SK-MEL-5 (cell line): ENCODE results near the gene PRKCQ. TPM values are rescaled to one million over a fixed set of nuclear protein-coding genes. Genes with fewer than 3 reads are reported as not detected.

Source experiments
- DNase-seq: peaks from one replicate; pipeline ENCODE4 v3.0.0-alpha.2; 2016; ENCODE audit warnings: low read depth, low spot score
- in situ Hi-C: cut with HindIII; loops from 2 replicates; pipeline ENCODE4 v1.10.0; 2016; ENCODE audit warnings: low sequenced_read_pairs, high pct_unique_total_duplicates, low pct_unique_long_range_greater_than_20kb
- polyA plus RNA-seq, 2 experiments: library from polyadenylated mRNA; depleted of rRNA; stranded (reverse); fragments of >200 nt; gene quantifications; 2 replicates each; pipeline ENCODE4 v1.2.3, GENCODE V29; 2015
- total RNA-seq: library from RNA; depleted of rRNA; stranded (reverse); fragments of >200 nt; shearing (Covaris generic); gene quantifications from 2 replicates; pipeline ENCODE4 v1.2.3, GENCODE V29; 2014; rRNA removed

Gene PRKCQ
- total RNA-seq: not detected in 2 replicates
- 0.04 and 0.12 TPM in 2 replicates for polyA plus RNA-seq (2015; cell fraction: cytosol; rRNA removed)
- 0.31 TPM in 1 of 2 replicates, not detected in the other for polyA plus RNA-seq (2015; cell fraction: nucleus; rRNA removed)

GRCh38 chr10:6579904-6580278 is at the start of gene PRKCQ:
Gene PRKCQ, minus strand, starts transcription at chr10:6580276. Its CDS starts 65,141 bp downstream, at chr10:6515135.
- DNase-seq: peak; percentile 3
- in situ Hi-C loops: no loop called here

- DNase-seq: no peak
- in situ Hi-C loops: no loop called here
Measured at GRCh38 chr10:6625428-6625827, 45.4 kb upstream of the PRKCQ start.

GRCh38 chr10:6624392-6624791 is 44.3 kb upstream of the PRKCQ start:
- in situ Hi-C loops: no loop called here
- no peak for DNase-seq

GRCh38 chr10:6622921-6623320 is 42.8 kb upstream of the PRKCQ start:
- no peak for DNase-seq
- in situ Hi-C loops: no loop called here

GRCh38 chr10:6621536-6621935 is 41.5 kb upstream of the PRKCQ start:
- in situ Hi-C loops: no loop called here
- no peak for DNase-seq

DNA sequence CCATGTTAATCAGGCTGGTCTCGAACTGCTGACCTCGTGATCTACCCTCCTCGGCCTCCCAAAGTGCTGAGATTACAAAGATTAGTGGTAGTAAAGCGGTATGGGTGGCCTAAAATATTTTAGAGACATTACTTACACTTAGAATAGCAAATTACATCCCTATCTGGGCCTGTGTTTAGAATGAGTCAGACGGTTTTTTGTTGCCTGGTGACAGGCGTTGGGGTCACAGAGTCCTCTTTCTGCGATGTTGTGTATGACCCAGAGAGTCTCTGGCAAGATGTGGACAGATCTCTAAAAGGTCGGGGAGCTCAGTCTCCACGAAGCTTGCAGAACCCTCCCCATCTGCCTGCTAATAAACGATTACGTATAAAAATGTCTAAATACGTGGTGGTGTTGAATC is 39.6 kb upstream of the PRKCQ start:
- DNase-seq: no peak
- in situ Hi-C loops: no loop called here

GRCh38 chr10:6618340-6618739 is 38.3 kb upstream of the PRKCQ start:
- in situ Hi-C loops: no loop called here

DNA sequence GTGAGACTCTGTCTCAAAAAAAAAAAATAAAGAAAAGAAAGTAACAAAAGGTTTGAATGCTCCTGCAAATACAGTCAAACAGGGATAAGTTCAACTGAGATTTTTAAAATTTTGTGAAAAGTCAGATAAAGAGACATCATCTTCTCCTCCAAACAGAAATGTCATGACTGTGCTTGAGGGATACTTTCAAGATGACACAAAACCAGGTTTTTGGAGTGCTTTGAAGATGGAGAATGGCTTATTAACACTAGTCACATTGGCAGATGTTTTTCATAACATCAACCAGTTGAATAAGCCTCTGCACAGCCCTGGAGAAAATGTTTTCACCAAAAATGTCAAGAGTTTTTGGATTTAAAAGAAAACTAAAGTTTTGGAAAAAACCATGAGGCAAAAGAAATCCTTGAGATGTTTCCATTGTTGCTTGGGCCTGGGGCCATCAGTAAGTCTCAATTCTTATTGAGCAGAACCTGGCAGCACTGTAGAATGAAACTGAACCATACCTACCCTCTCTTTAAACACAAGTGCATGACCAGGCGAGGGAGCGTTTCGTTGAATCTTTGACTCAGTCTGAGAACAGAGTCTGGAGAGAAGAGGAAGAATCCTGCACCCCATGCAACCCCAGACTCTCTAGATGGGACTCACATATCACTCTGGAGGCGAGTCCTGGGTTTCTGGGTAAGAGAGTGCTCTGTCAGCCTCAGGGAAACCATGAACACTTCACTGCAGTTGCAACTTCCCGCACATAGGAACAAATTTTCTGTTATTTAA is 37.4 kb upstream of the PRKCQ start:
- in situ Hi-C loops: no loop called here

More at GRCh38 chr10:6618340-6618739, 38.3 kb upstream of the PRKCQ start:
- DNase-seq: no peak

GRCh38 chr10:6615971-6616370 is 35.9 kb upstream of the PRKCQ start:
- in situ Hi-C loops: no loop called here
- DNase-seq: no peak

More for the DNA sequence above, 37.4 kb upstream of the PRKCQ start:
- no peak for DNase-seq

DNA sequence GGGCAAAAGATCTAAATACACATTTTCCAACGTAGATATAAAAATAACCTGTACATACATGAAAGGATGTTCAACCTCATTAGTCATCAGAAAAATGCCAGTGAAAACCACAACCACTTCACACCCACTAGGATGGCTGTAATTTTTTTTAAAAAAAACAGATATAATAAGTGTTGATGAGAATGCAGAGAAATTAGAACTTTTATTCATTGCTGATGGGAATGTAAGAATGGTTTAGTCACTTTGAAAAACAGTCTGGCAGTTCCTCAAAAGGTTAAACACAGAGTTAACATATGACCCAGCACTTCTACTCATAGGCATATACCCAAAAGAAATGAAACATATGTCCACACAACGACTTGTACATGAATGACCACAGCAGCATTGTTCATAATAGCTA is 32.3 kb upstream of the PRKCQ start:
- no peak for DNase-seq
- in situ Hi-C loops: no loop called here

DNA sequence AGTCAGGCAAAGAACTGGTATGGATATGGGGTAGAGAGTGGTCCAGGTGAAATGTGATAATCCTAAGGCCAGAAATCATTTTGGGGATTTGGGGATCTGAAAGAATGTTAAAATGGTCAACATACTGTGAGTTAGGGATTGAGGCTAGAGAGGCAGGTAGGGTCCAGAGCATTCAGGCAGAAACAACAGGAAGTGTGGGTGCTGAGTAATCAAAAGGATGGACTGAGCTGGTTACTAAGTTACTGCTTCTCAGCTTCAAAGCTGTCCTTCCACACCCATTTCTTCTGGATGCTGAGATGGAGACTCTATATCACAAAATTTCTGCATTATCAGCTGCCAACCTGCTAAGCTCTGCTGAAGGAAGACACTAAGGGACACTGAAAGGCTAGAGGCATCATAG is 30.6 kb upstream of the PRKCQ start:
- in situ Hi-C loops: no loop called here
- no peak for DNase-seq

DNA sequence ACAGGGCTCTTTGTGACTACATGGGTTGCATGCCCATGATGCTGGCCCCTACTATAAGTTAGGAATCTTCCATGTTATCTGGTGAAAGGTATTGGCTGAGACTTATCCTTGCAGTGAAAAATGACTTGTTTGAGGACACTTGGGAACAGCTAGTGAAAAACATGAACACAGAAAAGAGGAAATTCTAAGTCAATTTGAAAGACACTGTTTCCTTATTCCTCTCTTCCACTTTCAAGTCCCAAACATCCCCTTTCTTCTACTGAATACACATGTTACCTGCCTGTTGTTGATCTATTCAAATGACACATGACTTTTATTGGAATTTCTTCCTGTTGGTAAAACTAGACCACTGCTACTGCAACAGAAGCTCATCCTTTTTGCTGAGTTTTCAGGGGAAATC is 29.5 kb upstream of the PRKCQ start:
- in situ Hi-C loops: no loop called here
- DNase-seq: no peak

DNA sequence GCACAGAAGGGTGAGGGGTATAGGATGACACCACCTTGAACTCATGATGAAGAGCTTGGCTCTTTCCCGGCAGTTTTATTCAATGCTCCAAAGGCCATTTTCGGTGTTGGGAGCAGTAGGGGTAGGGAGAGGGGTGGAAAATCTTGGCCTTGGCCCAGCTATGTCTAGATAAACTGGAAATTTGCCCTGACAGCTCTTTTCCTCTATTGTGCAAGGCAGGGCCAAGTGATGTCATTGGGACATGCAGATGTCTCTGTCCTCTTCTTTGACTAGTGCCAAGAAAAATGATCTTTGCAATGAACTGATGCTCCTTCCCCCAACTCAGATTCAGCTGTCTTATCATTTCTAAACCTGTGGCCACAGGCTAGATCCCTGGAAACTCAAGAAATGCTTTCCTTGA is 27.7 kb upstream of the PRKCQ start:
- in situ Hi-C loops: no loop called here
- no peak for DNase-seq

GRCh38 chr10:6607182-6607581 is 27.1 kb upstream of the PRKCQ start:
- in situ Hi-C loops: no loop called here
- no peak for DNase-seq

GRCh38 chr10:6603142-6604125 is 23.4 kb upstream of the PRKCQ start:
- in situ Hi-C loops: no loop called here
- DNase-seq: no peak

DNA sequence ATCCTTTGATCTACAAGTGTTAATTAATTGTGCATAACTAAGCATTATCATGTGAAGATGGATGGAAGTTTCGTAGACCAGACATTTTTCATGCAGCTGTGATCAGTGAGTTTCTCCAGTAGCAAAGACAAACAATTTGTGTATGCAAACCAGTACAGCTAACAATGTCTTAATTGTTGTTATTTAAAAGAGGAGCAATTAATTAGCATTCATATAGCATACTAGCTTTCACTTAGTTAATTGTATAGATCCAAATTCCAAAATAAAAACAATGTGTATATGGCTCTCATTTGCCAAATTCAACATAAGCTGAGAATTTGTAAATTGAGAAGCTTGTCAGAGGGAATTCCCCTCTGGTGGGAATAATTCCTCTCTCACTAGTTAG is 22.6 kb upstream of the PRKCQ start:
- no peak for DNase-seq
- in situ Hi-C loops: no loop called here

GRCh38 chr10:6602026-6602699 is 22.1 kb upstream of the PRKCQ start:
- in situ Hi-C loops: no loop called here
- no peak for DNase-seq

DNA sequence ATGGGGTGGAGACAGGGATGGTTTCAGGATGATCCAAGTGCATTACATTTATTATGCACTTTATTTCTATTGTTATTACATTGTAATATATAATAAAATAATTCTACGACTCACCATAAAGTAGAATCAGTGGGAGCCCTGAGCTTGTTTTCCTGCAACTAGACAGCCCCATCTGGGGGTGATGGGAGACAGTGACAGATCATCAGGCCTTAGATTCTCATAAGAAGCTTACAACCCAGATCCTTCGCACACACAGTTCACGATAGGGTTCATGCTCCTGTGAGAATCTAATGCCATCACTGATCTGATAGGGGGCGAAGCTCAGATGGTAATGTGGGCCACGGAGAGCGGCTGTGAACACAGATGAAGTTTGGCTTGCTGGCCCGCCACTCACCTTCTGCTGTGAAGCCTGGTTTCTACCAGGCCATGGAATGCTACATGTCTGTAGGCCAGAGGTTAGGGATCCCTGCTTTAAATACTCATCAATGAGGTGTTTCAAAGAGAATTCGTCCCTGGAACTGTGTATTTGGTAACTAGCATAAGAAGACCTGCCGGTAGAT is 21.2 kb upstream of the PRKCQ start:
- in situ Hi-C loops: no loop called here
- DNase-seq: no peak
